ENCODE measurements around the gene CSNK2B. TPM values are rescaled to one million over a fixed set of nuclear protein-coding genes. Genes with fewer than 3 reads are reported as not detected.
A peak's percentile ranks its signal among the peaks of the same experiment; 100 is the strongest.

The CSNK2B gene
- polyA plus RNA-seq, 2 of the 4 experiments (the other 2 are of a cell fraction), result 41.8 to 141 TPM

DNA sequence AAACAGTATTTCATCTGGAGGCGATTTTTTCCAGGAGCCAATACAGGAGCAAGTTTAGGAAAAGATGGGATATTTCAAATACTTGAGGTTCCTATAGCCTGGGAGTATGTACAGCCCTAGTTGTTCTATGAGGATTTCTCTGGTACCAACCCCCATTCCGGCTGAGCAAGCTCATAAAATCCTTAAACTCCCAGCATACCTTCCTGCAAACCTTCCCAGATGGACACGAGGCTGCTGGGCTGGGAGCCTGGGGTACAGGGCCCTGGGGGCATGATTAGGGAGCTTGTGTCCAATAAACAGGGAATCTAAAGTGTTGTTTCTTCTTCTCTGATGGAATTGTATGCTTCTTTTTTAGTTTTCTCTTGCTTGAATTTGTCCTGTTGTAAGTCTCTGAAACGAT is 43.9 kb upstream of the CSNK2B start (continued):
- TF ChIP-seq, protein P1, sequence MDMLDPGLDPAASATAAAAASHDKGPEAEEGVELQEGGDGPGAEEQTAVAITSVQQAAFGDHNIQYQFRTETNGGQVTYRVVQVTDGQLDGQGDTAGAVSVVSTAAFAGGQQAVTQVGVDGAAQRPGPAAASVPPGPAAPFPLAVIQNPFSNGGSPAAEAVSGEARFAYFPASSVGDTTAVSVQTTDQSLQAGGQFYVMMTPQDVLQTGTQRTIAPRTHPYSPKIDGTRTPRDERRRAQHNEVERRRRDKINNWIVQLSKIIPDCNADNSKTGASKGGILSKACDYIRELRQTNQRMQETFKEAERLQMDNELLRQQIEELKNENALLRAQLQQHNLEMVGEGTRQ (IDR thresholded peaks at IDR 0.05), result no peak
- TF ChIP-seq HOXB13 (CRISPR knock-in tag; IDR thresholded peaks at IDR 0.05; ENCODE audit: low read depth), result no peak
- no peak for TF ChIP-seq ZC3H11A (IDR thresholded peaks at IDR 0.05)

DNA sequence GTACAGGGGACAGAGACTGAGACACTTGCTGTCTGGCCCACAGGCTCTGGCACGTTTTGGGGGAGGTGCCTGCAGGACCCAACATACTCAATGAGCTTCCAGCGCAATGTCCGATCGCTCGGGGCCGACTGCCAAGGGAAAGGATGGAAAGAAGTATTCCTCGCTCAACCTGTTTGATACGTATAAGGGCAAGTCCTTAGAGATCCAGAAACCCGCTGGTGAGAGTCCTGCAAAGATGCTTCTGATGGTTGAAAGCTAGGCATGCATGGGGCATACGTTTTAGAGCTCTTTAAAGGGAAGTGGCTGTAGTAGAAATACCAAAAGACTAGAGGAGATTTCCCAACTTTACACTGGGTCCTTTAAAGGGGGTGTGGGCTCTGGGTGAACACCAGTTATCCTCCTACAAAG is 43.2 kb upstream of the CSNK2B start:
- Histone ChIP-seq H3K4me3 (peak overlapping the region; percentile 81; the same call in 1 of the 3 replicates), H3K9me3 (no peaks in the 10 kb centered on the region), H3K4me2 (peak overlapping the region; percentile 99), H3K27ac (peak overlapping the region in 1 of 2 experiments; percentile 99; a peak in 3 of 6 replicates), H3K4me1 (peaks cover 15% of the 10 kb centered on the region)
- WGBS (ENCODE audit: missing lambda C conversion rate), result 93% methylated on average over 10 of the region's 10 CpGs
- POLR2A ChIA-PET, result interaction anchor here (0.7 to 1.2 kb wide), 2 partner anchors 10 to 17 kb away, joined by 3 to 7 read pairs; no protein-coding TSS in a partner anchor
- ATAC-seq, result no peak
- FAIRE-seq, result no peak
- CTCF ChIA-PET, result interaction anchor here (0.8 to 1.7 kb wide), 4 partner anchors 10 to 42 kb away, joined by 3 to 6 read pairs (median 4); no protein-coding TSS in a partner anchor
- TF ChIP-seq GATA3 (IDR thresholded peaks at IDR 0.05; ENCODE audit: borderline replicate concordance) (no peak), ZC3H11A (IDR thresholded peaks at IDR 0.05) (no peak), CBX8 (IDR thresholded peaks at IDR 0.05) (no peak), SMC3 (IDR thresholded peaks at IDR 0.05) (no peak), CBX2 (IDR thresholded peaks at IDR 0.05; ENCODE audit: borderline replicate concordance, low read depth) (no peak), BHLHE40 (IDR thresholded peaks at IDR 0.05; ENCODE audit: low read depth, low read length) (no peak), EHMT2 (IDR thresholded peaks at IDR 0.05; ENCODE audit: low read depth) (no peak), POLR2AphosphoS2 (conservative IDR thresholded peaks at IDR 0.05; ENCODE audit: low read length) (no peak), FOSL2 (IDR thresholded peaks at IDR 0.05) (no peak), FOSL2 (CRISPR knock-in tag; IDR thresholded peaks at IDR 0.05) (no peak), ZFP36 (IDR thresholded peaks at IDR 0.05; ENCODE audit: borderline replicate concordance, partially characterized antibody) (no peak), SREBF2 (IDR thresholded peaks at IDR 0.05) (no peak)
- TF ChIP-seq, protein P2, sequence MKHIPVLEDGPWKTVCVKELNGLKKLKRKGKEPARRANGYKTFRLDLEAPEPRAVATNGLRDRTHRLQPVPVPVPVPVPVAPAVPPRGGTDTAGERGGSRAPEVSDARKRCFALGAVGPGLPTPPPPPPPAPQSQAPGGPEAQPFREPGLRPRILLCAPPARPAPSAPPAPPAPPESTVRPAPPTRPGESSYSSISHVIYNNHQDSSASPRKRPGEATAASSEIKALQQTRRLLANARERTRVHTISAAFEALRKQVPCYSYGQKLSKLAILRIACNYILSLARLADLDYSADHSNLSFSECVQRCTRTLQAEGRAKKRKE (CRISPR knock-in tag; IDR thresholded peaks at IDR 0.05; ENCODE audit: low read depth), result no peak
- TF ChIP-seq, protein P3, sequence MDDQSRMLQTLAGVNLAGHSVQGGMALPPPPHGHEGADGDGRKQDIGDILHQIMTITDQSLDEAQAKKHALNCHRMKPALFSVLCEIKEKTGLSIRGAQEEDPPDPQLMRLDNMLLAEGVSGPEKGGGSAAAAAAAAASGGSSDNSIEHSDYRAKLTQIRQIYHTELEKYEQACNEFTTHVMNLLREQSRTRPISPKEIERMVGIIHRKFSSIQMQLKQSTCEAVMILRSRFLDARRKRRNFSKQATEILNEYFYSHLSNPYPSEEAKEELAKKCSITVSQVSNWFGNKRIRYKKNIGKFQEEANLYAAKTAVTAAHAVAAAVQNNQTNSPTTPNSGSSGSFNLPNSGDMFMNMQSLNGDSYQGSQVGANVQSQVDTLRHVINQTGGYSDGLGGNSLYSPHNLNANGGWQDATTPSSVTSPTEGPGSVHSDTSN (IDR thresholded peaks at IDR 0.05), result no peak
- no peak for DNase-seq (ENCODE audit: low read depth in 1 of 2, low spot score in 1 of 2)

DNA sequence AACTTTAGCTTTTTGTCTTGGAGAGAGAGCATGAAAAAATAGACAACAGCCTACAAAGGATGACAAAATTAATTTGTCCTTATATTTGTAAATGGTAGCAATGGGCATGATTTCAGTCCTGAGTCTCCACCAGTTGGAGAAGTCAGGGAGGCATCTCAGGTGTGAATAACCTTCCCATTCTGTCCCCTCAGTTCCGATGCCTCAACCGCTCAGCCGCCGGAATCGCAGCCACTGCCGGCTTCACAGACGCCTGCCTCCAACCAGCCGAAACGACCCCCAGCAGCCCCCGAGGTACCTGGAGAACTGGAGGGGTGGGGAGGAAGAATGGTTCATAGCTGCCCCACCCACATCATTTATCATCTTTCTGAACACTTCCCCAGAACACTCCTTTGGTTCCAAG is 41.8 kb upstream of the CSNK2B start:
- ATAC-seq, result no peak
- Histone ChIP-seq H3K27ac (no peak overlapping the region), H3K4me3 (no peak overlapping the region), H3K9me3 (no peaks in the 10 kb centered on the region), H3K4me2 (no peak overlapping the region), H3K4me1 (peaks cover 15% of the 10 kb centered on the region)
- no peak for FAIRE-seq
- TF ChIP-seq ESRRA (IDR thresholded peaks at IDR 0.05; ENCODE audit: borderline replicate concordance, low read length) (no peak), CBX8 (IDR thresholded peaks at IDR 0.05) (no peak), HDAC2 (IDR thresholded peaks at IDR 0.05) (no peak), CEBPB (IDR thresholded peaks at IDR 0.05) (no peak), NFE2L2 (conservative IDR thresholded peaks at IDR 0.05; ENCODE audit: low read length) (no peak), RFX5 (IDR thresholded peaks at IDR 0.05) (no peak), POLR2AphosphoS2 (conservative IDR thresholded peaks at IDR 0.05; ENCODE audit: low read length) (no peak)
- TF ChIP-seq, protein P4, sequence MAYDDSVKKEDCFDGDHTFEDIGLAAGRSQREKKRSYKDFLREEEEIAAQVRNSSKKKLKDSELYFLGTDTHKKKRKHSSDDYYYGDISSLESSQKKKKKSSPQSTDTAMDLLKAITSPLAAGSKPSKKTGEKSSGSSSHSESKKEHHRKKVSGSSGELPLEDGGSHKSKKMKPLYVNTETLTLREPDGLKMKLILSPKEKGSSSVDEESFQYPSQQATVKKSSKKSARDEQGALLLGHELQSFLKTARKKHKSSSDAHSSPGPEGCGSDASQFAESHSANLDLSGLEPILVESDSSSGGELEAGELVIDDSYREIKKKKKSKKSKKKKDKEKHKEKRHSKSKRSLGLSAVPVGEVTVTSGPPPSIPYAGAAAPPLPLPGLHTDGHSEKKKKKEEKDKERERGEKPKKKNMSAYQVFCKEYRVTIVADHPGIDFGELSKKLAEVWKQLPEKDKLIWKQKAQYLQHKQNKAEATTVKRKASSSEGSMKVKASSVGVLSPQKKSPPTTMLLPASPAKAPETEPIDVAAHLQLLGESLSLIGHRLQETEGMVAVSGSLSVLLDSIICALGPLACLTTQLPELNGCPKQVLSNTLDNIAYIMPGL (CRISPR knock-in tag; IDR thresholded peaks at IDR 0.05; ENCODE audit: borderline replicate concordance), result no peak
- TF ChIP-seq, protein P5, sequence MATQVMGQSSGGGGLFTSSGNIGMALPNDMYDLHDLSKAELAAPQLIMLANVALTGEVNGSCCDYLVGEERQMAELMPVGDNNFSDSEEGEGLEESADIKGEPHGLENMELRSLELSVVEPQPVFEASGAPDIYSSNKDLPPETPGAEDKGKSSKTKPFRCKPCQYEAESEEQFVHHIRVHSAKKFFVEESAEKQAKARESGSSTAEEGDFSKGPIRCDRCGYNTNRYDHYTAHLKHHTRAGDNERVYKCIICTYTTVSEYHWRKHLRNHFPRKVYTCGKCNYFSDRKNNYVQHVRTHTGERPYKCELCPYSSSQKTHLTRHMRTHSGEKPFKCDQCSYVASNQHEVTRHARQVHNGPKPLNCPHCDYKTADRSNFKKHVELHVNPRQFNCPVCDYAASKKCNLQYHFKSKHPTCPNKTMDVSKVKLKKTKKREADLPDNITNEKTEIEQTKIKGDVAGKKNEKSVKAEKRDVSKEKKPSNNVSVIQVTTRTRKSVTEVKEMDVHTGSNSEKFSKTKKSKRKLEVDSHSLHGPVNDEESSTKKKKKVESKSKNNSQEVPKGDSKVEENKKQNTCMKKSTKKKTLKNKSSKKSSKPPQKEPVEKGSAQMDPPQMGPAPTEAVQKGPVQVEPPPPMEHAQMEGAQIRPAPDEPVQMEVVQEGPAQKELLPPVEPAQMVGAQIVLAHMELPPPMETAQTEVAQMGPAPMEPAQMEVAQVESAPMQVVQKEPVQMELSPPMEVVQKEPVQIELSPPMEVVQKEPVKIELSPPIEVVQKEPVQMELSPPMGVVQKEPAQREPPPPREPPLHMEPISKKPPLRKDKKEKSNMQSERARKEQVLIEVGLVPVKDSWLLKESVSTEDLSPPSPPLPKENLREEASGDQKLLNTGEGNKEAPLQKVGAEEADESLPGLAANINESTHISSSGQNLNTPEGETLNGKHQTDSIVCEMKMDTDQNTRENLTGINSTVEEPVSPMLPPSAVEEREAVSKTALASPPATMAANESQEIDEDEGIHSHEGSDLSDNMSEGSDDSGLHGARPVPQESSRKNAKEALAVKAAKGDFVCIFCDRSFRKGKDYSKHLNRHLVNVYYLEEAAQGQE (IDR thresholded peaks at IDR 0.05), result no peak
- DNase-seq (ENCODE audit: low read depth in 1 of 2, low spot score in 1 of 2), result no peak
- 94% methylated on average over 10 of the region's 10 CpGs for WGBS (ENCODE audit: missing lambda C conversion rate)
- CTCF ChIA-PET, result interaction anchor here (1.1 kb wide), 1 partner anchor 27 kb away, joined by 3 read pairs; no protein-coding TSS in a partner anchor
- POLR2A ChIA-PET, result no interaction called here
